H9 (cell line): Measurements from ENCODE around the gene PEX14. TPM values are rescaled to one million over a fixed set of nuclear protein-coding genes. Genes with fewer than 3 reads are reported as not detected.

Source experiments
- DNase-seq: peaks from one replicate; pipeline ENCODE4 v3.0.0-alpha.2; 2017
- H2AFZ ChIP-seq: one replicate; pipeline ENCODE4 v1.6.1; 2013; ENCODE audit warnings: mild to moderate bottlenecking, low read length, control low read depth, moderate library complexity
- H2AK5ac ChIP-seq: 2 replicates; pipeline ENCODE4 v1.6.1; 2013; ENCODE audit warnings: low read length, control low read depth, mixed read lengths; ENCODE audit not compliant: insufficient read length
- H2BK120ac ChIP-seq: one replicate; pipeline ENCODE4 v1.6.1; 2013; ENCODE audit warnings: low read depth, mild to moderate bottlenecking, low read length, control low read depth, inconsistent platforms; ENCODE audit not compliant: poor library complexity, severe bottlenecking
- H2BK12ac ChIP-seq: 2 replicates; pipeline ENCODE4 v1.6.1; 2013; ENCODE audit warnings: low read length, control low read depth, mixed read lengths, low read depth; ENCODE audit not compliant: insufficient read length
- H2BK15ac ChIP-seq: 2 replicates; pipeline ENCODE4 v1.6.1; 2013; ENCODE audit warnings: low read depth, low read length, control low read depth
- H2BK20ac ChIP-seq: one replicate; pipeline ENCODE4 v1.6.1; 2013; ENCODE audit warnings: low read depth, mild to moderate bottlenecking, low read length, control low read depth, inconsistent platforms; ENCODE audit not compliant: poor library complexity, severe bottlenecking
- H2BK5ac ChIP-seq: 2 replicates; pipeline ENCODE4 v1.6.1; 2013; ENCODE audit warnings: low read length, control low read depth, mixed read lengths; ENCODE audit not compliant: insufficient read length
- H3K14ac ChIP-seq: 2 replicates; pipeline ENCODE4 v1.6.1; 2013; ENCODE audit warnings: low read length, control low read depth; ENCODE audit not compliant: insufficient read depth
- H3K18ac ChIP-seq: 2 replicates; pipeline ENCODE4 v1.6.1; 2013; ENCODE audit warnings: low read depth, mild to moderate bottlenecking, mixed read lengths, low read length, control low read depth; ENCODE audit not compliant: insufficient read length
- H3K23ac ChIP-seq: 2 replicates; pipeline ENCODE4 v1.6.1; 2013; ENCODE audit warnings: low read length, control low read depth, mixed read lengths, low read depth; ENCODE audit not compliant: insufficient read length
- H3K23me2 ChIP-seq: 2 replicates; pipeline ENCODE4 v1.6.1; 2013; ENCODE audit warnings: low read depth, mild to moderate bottlenecking, mixed read lengths, low read length, control low read depth; ENCODE audit not compliant: insufficient read length, poor library complexity, severe bottlenecking
- H3K27ac ChIP-seq: 2 replicates; pipeline ENCODE4 v1.5.1; 2013; ENCODE audit warnings: low read length, control low read depth, mixed read lengths, low read depth; ENCODE audit not compliant: insufficient read length
- H3K27me3 ChIP-seq: 2 replicates; pipeline ENCODE4 v1.6.1; 2013; ENCODE audit warnings: low read length, control low read depth, inconsistent platforms; ENCODE audit not compliant: insufficient read depth
- H3K4ac ChIP-seq: 2 replicates; pipeline ENCODE4 v1.6.1; 2013; ENCODE audit warnings: low read depth, mild to moderate bottlenecking, control low read depth, inconsistent platforms, low read length, moderate library complexity
- H3K4me1 ChIP-seq: 2 replicates; pipeline ENCODE4 v1.6.1; 2013; ENCODE audit warnings: low read length, control low read depth, inconsistent platforms; ENCODE audit not compliant: insufficient read depth
- H3K4me2 ChIP-seq: 2 replicates; pipeline ENCODE4 v1.6.1; 2013; ENCODE audit warnings: low read length, control low read depth, mixed read lengths; ENCODE audit not compliant: insufficient read length, insufficient read depth
- H3K56ac ChIP-seq: 2 replicates; pipeline ENCODE4 v1.6.1; 2013; ENCODE audit warnings: low read depth, mild to moderate bottlenecking, mixed read lengths, low read length, control low read depth; ENCODE audit not compliant: insufficient read length
- H3K79me1 ChIP-seq: 2 replicates; pipeline ENCODE4 v1.6.1; 2013; ENCODE audit warnings: low read depth, mild to moderate bottlenecking, moderate library complexity, low read length, control low read depth, inconsistent platforms; ENCODE audit not compliant: insufficient read depth, poor library complexity, severe bottlenecking
- H3K79me2 ChIP-seq: 2 replicates; pipeline ENCODE4 v1.6.1; 2013; ENCODE audit warnings: low read length, control low read depth, inconsistent platforms; ENCODE audit not compliant: insufficient read depth
- H3K9ac ChIP-seq: 2 replicates; pipeline ENCODE4 v1.6.1; 2013; ENCODE audit warnings: low read length, control low read depth, mixed read lengths; ENCODE audit not compliant: insufficient read length; ENCODE audit errors: extremely low read depth
- H3K9me3 ChIP-seq: one replicate; pipeline ENCODE4 v1.6.1; 2013; ENCODE audit warnings: low read depth, low read length, inconsistent platforms; ENCODE audit not compliant: control insufficient read depth
- H3T11ph ChIP-seq: one replicate; pipeline ENCODE4 v1.6.1; 2013; ENCODE audit warnings: mild to moderate bottlenecking, low read length, control low read depth, inconsistent platforms
- H4K20me1 ChIP-seq: one replicate; pipeline ENCODE4 v1.6.1; 2013; ENCODE audit not compliant: control insufficient read depth, insufficient read length, insufficient read depth
- H4K5ac ChIP-seq: 2 replicates; pipeline ENCODE4 v1.6.1; 2013; ENCODE audit warnings: low read depth, mild to moderate bottlenecking, mixed read lengths, low read length, control low read depth; ENCODE audit not compliant: insufficient read length
- H4K8ac ChIP-seq: replicated peaks from 2 replicates; pipeline ENCODE4 v1.6.1; 2013; ENCODE audit warnings: low read length, control low read depth, mixed read lengths, low read depth; ENCODE audit not compliant: insufficient read length
- H4K91ac ChIP-seq: 2 replicates; pipeline ENCODE4 v1.6.1; 2013; ENCODE audit warnings: low read depth, mild to moderate bottlenecking, moderate library complexity, mixed read lengths, low read length, control low read depth; ENCODE audit not compliant: insufficient read length
- H3K27ac Mint-ChIP-seq, 3 experiments: 2 replicates in 2 of 3; 3 replicates in 1 of 3; pipeline ENCODE4 v1.8.0; 2020 to 2021; ENCODE audit warnings: mixed read lengths in 3 of 3, mild to moderate bottlenecking in 1 of 3, moderate library complexity in 1 of 3
- H3K27me3 Mint-ChIP-seq: 2 replicates; pipeline ENCODE4 v1.8.0; 2021; ENCODE audit warnings: low read depth, mild to moderate bottlenecking, moderate library complexity, mixed read lengths
- H3K36me3 Mint-ChIP-seq, 3 experiments: 2 replicates in 2 of 3; 3 replicates in 1 of 3; pipeline ENCODE4 v1.8.0; 2020 to 2021; ENCODE audit warnings: low read depth in 3 of 3, mixed read lengths in 3 of 3; ENCODE audit not compliant: insufficient read depth in 1 of 3
- H3K4me1 Mint-ChIP-seq, 2 experiments: 2 replicates each; pipeline ENCODE4 v1.8.0; 2020; ENCODE audit warnings: mixed read lengths in 2 of 2
- H3K4me3 Mint-ChIP-seq, 2 experiments: 2 replicates in 1 of 2; 3 replicates in 1 of 2; pipeline ENCODE4 v1.8.0; 2020 to 2021; ENCODE audit warnings: mild to moderate bottlenecking in 2 of 2, mixed read lengths in 2 of 2, moderate library complexity in 1 of 2
- H3K9me3 Mint-ChIP-seq, 2 experiments: 2 replicates in 1 of 2; 3 replicates in 1 of 2; pipeline ENCODE4 v1.8.0; 2020; ENCODE audit warnings: mild to moderate bottlenecking in 2 of 2, mixed read lengths in 2 of 2, moderate library complexity in 1 of 2
- CTCF ChIP-seq: fragments of 200-600 bp; sonication (generic); conservative IDR thresholded peaks from 3 replicates; pipeline ENCODE4 v1.8.0; 2021; ENCODE audit warnings: antibody characterized with exemption, mild to moderate bottlenecking
- WGBS: extraction: QIAGEN DNeasy Blood & Tissue Kit; methylation state at CpG from one replicate; pipeline ENCODE4 v1.1.7; 2013; ENCODE audit warnings: missing lambda C conversion rate, low lambda C conversion rate, mixed read lengths; ENCODE audit not compliant: insufficient read length; ENCODE audit errors: extremely low coverage; 5-methylcytosine and 5-hydroxymethylcytosine counted together
- total RNA-seq: library from RNA; stranded (reverse); gene quantifications from 2 replicates; pipeline ENCODE4 v1.2.1, GENCODE V29; 2021

Gene PEX14
- total RNA-seq, 1 experiment from 2014 or later, result 23.9 TPM

- H4K5ac ChIP-seq, result no peak overlapping the region
- H3K4ac ChIP-seq, result no peak overlapping the region
- no peak for TF ChIP-seq CTCF
- no peak overlapping the region for H4K8ac ChIP-seq
- DNase-seq, result no peak
- no peak overlapping the region for H3K27ac ChIP-seq
- H2BK12ac ChIP-seq, result no peak overlapping the region
- Mint-ChIP-seq H3K4me1 (no peaks in the 10 kb centered on the region), H3K36me3 (peaks cover 0 to 4% (median 0%) of the 10 kb centered on the region in 3 experiments; a peak in 2 of 7 replicates), H3K9me3 (no peaks in the 10 kb centered on the region), H3K27me3 (no peaks in the 10 kb centered on the region), H3K4me3 (no peak overlapping the region), H3K27ac (no peak overlapping the region)
- H4K91ac ChIP-seq, result no peak overlapping the region
- H2BK15ac ChIP-seq, result no peak overlapping the region
- H3K27me3 ChIP-seq, result no peaks in the 10 kb centered on the region
- no peak overlapping the region for H3K56ac ChIP-seq
- H3K9me3 ChIP-seq, result no peaks in the 10 kb centered on the region
- H2AK5ac ChIP-seq, result no peak overlapping the region
- H3K23me2 ChIP-seq, result no peaks in the 10 kb centered on the region
- H3K14ac ChIP-seq, result no peak overlapping the region
- no peak overlapping the region for H3K4me2 ChIP-seq
- H4K20me1 ChIP-seq, result no peaks in the 10 kb centered on the region
- H3T11ph ChIP-seq, result no peak overlapping the region
- H3K79me2 ChIP-seq, result no peaks in the 10 kb centered on the region
- no peaks in the 10 kb centered on the region for H3K4me1 ChIP-seq
- no CpG with 5 or more reads among the region's 5 CpGs for WGBS
- H2BK20ac ChIP-seq, result no peak overlapping the region
- no peaks in the 10 kb centered on the region for H3K79me1 ChIP-seq
- H3K23ac ChIP-seq, result no peak overlapping the region
- no peak overlapping the region for H3K9ac ChIP-seq
- H2BK120ac ChIP-seq, result no peak overlapping the region
- no peak overlapping the region for H3K18ac ChIP-seq
- no peak overlapping the region for H2AFZ ChIP-seq
- H2BK5ac ChIP-seq, result no peak overlapping the region
Observed at GRCh38 chr1:10440794-10441193, 34.0 kb upstream of the PEX14 start.
